ENCODE measurements around the gene NLRC5. TPM values are rescaled to one million over a fixed set of nuclear protein-coding genes. Genes with fewer than 3 reads are reported as not detected.

NLRC5 gene
- total RNA-seq, 4 donors from 2014 or later = 21.8 to 52.4 (median 32.0) TPM

DNA sequence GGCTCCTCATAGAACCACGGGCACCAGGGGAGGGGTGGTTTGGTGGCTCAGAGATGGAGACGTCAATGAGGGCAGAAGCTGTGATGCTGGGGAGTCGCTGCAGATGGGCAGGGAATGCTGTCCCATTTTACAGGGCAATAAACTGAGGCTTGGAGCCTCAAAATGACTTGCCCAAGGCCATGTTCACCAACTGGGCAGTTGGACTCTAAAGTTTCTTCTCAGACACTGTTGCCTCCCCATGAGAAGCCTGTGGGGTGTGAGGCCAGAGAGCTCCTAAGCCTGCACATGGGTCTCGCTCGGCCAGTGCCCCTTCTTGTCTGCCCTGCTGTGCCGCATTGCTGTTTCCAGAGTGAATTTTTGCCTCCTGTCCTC, 141.6 kb downstream of the NLRC5 start:
- 97 to 98% methylated on average over 6 of the region's 6 CpGs for WGBS, 2 donors
- intact Hi-C loops (cut with DNase I; ENCODE audit: low total_unique reads) = no loop called here
- no peak for DNase-seq (ENCODE audit: low spot score in 2 of 2)
- H3K4me3 ChIP-seq (ENCODE audit: low read depth, poor library complexity, severe bottlenecking) = no peak overlapping the region
- TF ChIP-seq POLR2A (IDR thresholded peaks at IDR 0.05) (no peak), CTCF (IDR thresholded peaks at IDR 0.05) (no peak)

- intact Hi-C loops (cut with DNase I; ENCODE audit: low total_unique reads) = no loop called here
- no peak overlapping the region for H3K4me3 ChIP-seq (ENCODE audit: low read depth, poor library complexity, severe bottlenecking)
- WGBS, 2 donors = 85 to 87% methylated on average over 16 to 17 of the region's 17 CpGs
- TF ChIP-seq CTCF (IDR thresholded peaks at IDR 0.05) = no peak
- TF ChIP-seq POLR2A (IDR thresholded peaks at IDR 0.05) = no peak
- DNase-seq (ENCODE audit: low spot score in 2 of 2) = no peak
These were observed 142.1 kb downstream of the NLRC5 start for GRCh38 chr16:57131351-57131970.

- TF ChIP-seq POLR2A (IDR thresholded peaks at IDR 0.05) (no peak), CTCF (IDR thresholded peaks at IDR 0.05) (no peak)
- intact Hi-C loops (cut with DNase I; ENCODE audit: low total_unique reads) = no loop called here
- no peak for DNase-seq (ENCODE audit: low spot score in 2 of 2)
- 94 to 100% methylated on average over 1 of the region's 1 CpG for WGBS, 2 donors
- no peak overlapping the region for H3K4me3 ChIP-seq (ENCODE audit: low read depth, poor library complexity, severe bottlenecking)
These were observed 143.1 kb downstream of the NLRC5 start for GRCh38 chr16:57132470-57132869.

GRCh38 chr16:57133031-57133430, 143.7 kb downstream of the NLRC5 start:
- TF ChIP-seq POLR2A (IDR thresholded peaks at IDR 0.05) (no peak), CTCF (IDR thresholded peaks at IDR 0.05) (no peak)
- no peak for DNase-seq (ENCODE audit: low spot score in 2 of 2)
- H3K4me3 ChIP-seq (ENCODE audit: low read depth, poor library complexity, severe bottlenecking) = no peak overlapping the region
- 71 to 72% methylated on average over 4 of the region's 4 CpGs for WGBS, 2 donors
- intact Hi-C loops (cut with DNase I; ENCODE audit: low total_unique reads) = no loop called here

Other genes with a start within 250 kb of the NLRC5 start
- not detected for gene SLC12A3, start 124.3 kb upstream of the NLRC5 start, total RNA-seq
- gene HERPUD1, start 57.4 kb upstream of the NLRC5 start, total RNA-seq = 100 to 1,000 TPM; 136 to 165 (median 158) TPM
- under 1 TPM in 2 of 4 donors, not detected in 2; 0.52 to 0.79 TPM for gene CETP, start 27.6 kb upstream of the NLRC5 start, total RNA-seq
- gene CPNE2, start 103.0 kb downstream of the NLRC5 start, total RNA-seq = 10 to 100 TPM; 12.5 to 18.9 (median 14.9) TPM
- 10 to 100 TPM; 38.8 to 68.9 (median 64.9) TPM for gene PSME3IP1, start 196.5 kb downstream of the NLRC5 start, total RNA-seq
- gene RSPRY1, start 196.8 kb downstream of the NLRC5 start, total RNA-seq = 10 to 100 TPM; 23.8 to 31.2 (median 26.8) TPM

Measured in lower leg skin (tissue), 4 donors.